GF-D8 (cell line): ENCODE data around the gene SOAT1.
"Not testable (repeated sequence)": the region's sequence is repeated elsewhere in the genome, so short reads cannot be mapped to it uniquely, and the experiment has no call there.

Experiments used
- DNase-seq: peaks from one replicate; lab custom pipeline; 2025; lab: John Stamatoyannopoulos, UW

The SOAT1 gene

GRCh38 chr1:179293340-179294327 is at the start of gene SOAT1:
Gene SOAT1, plus strand, starts transcription at chr1:179293797. Its CDS starts 8,888 bp downstream, at chr1:179302685.
- DNase-seq: peak; percentile 73

GRCh38 chr1:179245426-179245825 is 48.2 kb upstream of the SOAT1 start:
- not testable (repeated sequence) for DNase-seq

- no peak for DNase-seq
These were observed 45.7 kb upstream of the SOAT1 start for GRCh38 chr1:179247923-179248322.

GRCh38 chr1:179251675-179252074 is 41.9 kb upstream of the SOAT1 start:
- DNase-seq: peak; percentile 5

- no peak for DNase-seq
These were observed 41.0 kb upstream of the SOAT1 start for GRCh38 chr1:179252606-179253005.

GRCh38 chr1:179253286-179253972 is 40.2 kb upstream of the SOAT1 start:
- no peak for DNase-seq

GRCh38 chr1:179262183-179262582 is 31.4 kb upstream of the SOAT1 start:
- DNase-seq: no peak

GRCh38 chr1:179263121-179263520 is 30.5 kb upstream of the SOAT1 start:
- no peak for DNase-seq

GRCh38 chr1:179264507-179264906 is 29.1 kb upstream of the SOAT1 start:
- DNase-seq: no peak

GRCh38 chr1:179269071-179269470 is 24.5 kb upstream of the SOAT1 start:
- no peak for DNase-seq

- DNase-seq: not testable (repeated sequence)
These were observed 19.2 kb upstream of the SOAT1 start for GRCh38 chr1:179274424-179274823.

GRCh38 chr1:179278920-179279319 is 14.7 kb upstream of the SOAT1 start:
- no peak for DNase-seq

GRCh38 chr1:179283992-179284391 is 9.6 kb upstream of the SOAT1 start:
- DNase-seq: no peak

GRCh38 chr1:179287946-179288345 is 5.7 kb upstream of the SOAT1 start:
- DNase-seq: no peak

GRCh38 chr1:179288977-179289376 is 4.6 kb upstream of the SOAT1 start:
- DNase-seq: no peak

- no peak for DNase-seq
These were observed 1.7 kb downstream of the SOAT1 start for GRCh38 chr1:179295164-179295755.

- DNase-seq: no peak
These were observed 2.9 kb downstream of the SOAT1 start for GRCh38 chr1:179296356-179297104.

- no peak for DNase-seq
These were observed 3.4 kb downstream of the SOAT1 start for GRCh38 chr1:179297105-179297378.

- no peak for DNase-seq
These were observed 5.4 kb downstream of the SOAT1 start for GRCh38 chr1:179298952-179299351.

GRCh38 chr1:179300112-179300511 is 6.5 kb downstream of the SOAT1 start:
- DNase-seq: no peak

- no peak for DNase-seq
These were observed 8.5 kb downstream of the SOAT1 start for GRCh38 chr1:179302070-179302469.

- DNase-seq: no peak
These were observed 9.7 kb downstream of the SOAT1 start for GRCh38 chr1:179303200-179303785.
